HCT116 (cell line): ENCODE measurements around the gene SHROOM1. TPM values are rescaled to one million over a fixed set of nuclear protein-coding genes. Genes with fewer than 3 reads are reported as not detected.

Experiments used
- ATAC-seq: fragments of 200-7000 bp; cut with Tn5 transposase; 2 replicates; pipeline ENCODE4 v1.9.1; 2020; ENCODE audit warnings: mild to moderate bottlenecking, moderate library complexity
- BruUV-seq: library from RNA; stranded (reverse); fragments of 400-500 nt; replicated peaks from 2 replicates; lab custom pipeline; 2021; lab: Mats Ljungman, UMichigan
- CTCF ChIA-PET: fragments of 300-600 bp; sonication (Branson Sonifier 250); formaldehyde crosslinking; loops from one replicate; lab custom pipeline; 2021; ENCODE audit warnings: antibody characterized with exemption; lab: Charles Lee
- POLR2A ChIA-PET: fragments of 300-600, 350-600 bp; sonication (Branson Sonifier 250); formaldehyde crosslinking; loops from one replicate; lab custom pipeline; 2021; ENCODE audit warnings: antibody characterized with exemption; lab: Charles Lee
- RAD21 ChIA-PET, 2 experiments: fragments of 300-600 bp; sonication (Branson Sonifier 250); formaldehyde crosslinking; loops; one replicate each; lab custom pipeline; 2023; ENCODE audit warnings: low total read pairs in 2 of 2; ENCODE audit not compliant: uncharacterized antibody in 2 of 2, unreplicated experiment in 2 of 2, low non-redundant PET in 1 of 2; lab: Charles Lee
- DNase-seq: peaks from one replicate; pipeline ENCODE4 v3.0.0-alpha.2; 2010; ENCODE audit warnings: low read depth, low spot score
- H2AFZ ChIP-seq: fragments of 200-600 bp; shearing (Covaris generic), sonication (generic); 2 replicates; pipeline ENCODE4 v1.6.1; 2017; ENCODE audit warnings: low read depth, mixed run types, mixed read lengths, antibody characterized with exemption, low read length; ENCODE audit not compliant: poor library complexity, severe bottlenecking
- H3K27ac ChIP-seq: 2 replicates; pipeline ENCODE4 v1.5.1; 2012; ENCODE audit warnings: low read depth, low read length
- H3K27me3 ChIP-seq: fragments of 200-600 bp; sonication (generic); 2 replicates; pipeline ENCODE4 v1.6.1; 2016; ENCODE audit warnings: mixed run types, low read length, mixed read lengths; ENCODE audit not compliant: insufficient read depth
- H3K36me3 ChIP-seq, 2 experiments: fragments of 200-500 bp in 1 of 2; fragments of 200-600 bp in 1 of 2; sonication (Bioruptor generic) in 1 of 2; sonication (generic) in 1 of 2; 2 replicates each; pipeline versions ENCODE4 v1.5.1 to v1.6.1; 2014 to 2016; ENCODE audit warnings: low read length in 2 of 2, inconsistent platforms in 1 of 2, mixed read lengths in 1 of 2, mixed run types in 1 of 2; ENCODE audit not compliant: insufficient read depth in 2 of 2, control insufficient read depth in 1 of 2
- H3K4me1 ChIP-seq, 2 experiments: fragments of 200-600 bp in 1 of 2; sonication (generic) in 1 of 2; 2 replicates each; pipeline versions ENCODE4 v1.5.1 to v1.6.1; 2012 to 2017; ENCODE audit warnings: low read length in 2 of 2, inconsistent platforms in 1 of 2, mild to moderate bottlenecking in 1 of 2, mixed read lengths in 1 of 2, mixed run types in 1 of 2, moderate library complexity in 1 of 2; ENCODE audit not compliant: insufficient read depth in 2 of 2, control insufficient read depth in 1 of 2
- H3K4me2 ChIP-seq: fragments of 200-600 bp; sonication (generic); 2 replicates; pipeline ENCODE4 v1.6.1; 2017; ENCODE audit warnings: mixed run types, low read length, mixed read lengths
- H3K4me3 ChIP-seq, 2 experiments: fragments of 200-600 bp in 1 of 2; sonication (generic) in 1 of 2; replicated peaks in 1 of 2; 2 replicates each; pipeline ENCODE4 v1.5.1; 2011 to 2016; ENCODE audit warnings: low read length in 2 of 2, control low read depth in 1 of 2, low read depth in 1 of 2, mild to moderate bottlenecking in 1 of 2, mixed read lengths in 1 of 2, mixed run types in 1 of 2
- H3K79me2 ChIP-seq: fragments of 200-600 bp; sonication (generic); 2 replicates; pipeline ENCODE4 v1.6.1; 2017; ENCODE audit warnings: mild to moderate bottlenecking, mixed run types, low read length, moderate library complexity, mixed read lengths; ENCODE audit not compliant: insufficient read depth
- H3K9ac ChIP-seq: fragments of 200-600 bp; sonication (generic); 2 replicates; pipeline ENCODE4 v1.6.1; 2016; ENCODE audit warnings: low read length, mixed read lengths
- H3K9me2 ChIP-seq: fragments of 200-600 bp; sonication (generic), shearing (Covaris generic); 2 replicates; pipeline ENCODE4 v1.6.1; 2017; ENCODE audit warnings: mixed run types, mild to moderate bottlenecking, moderate library complexity; ENCODE audit not compliant: insufficient read depth
- H3K9me3 ChIP-seq, 2 experiments: fragments of 200-500 bp in 1 of 2; fragments of 200-600 bp in 1 of 2; sonication (Bioruptor generic) in 1 of 2; sonication (generic) in 1 of 2; 2 replicates each; pipeline ENCODE4 v1.6.1; 2014 to 2017; ENCODE audit warnings: low read length in 2 of 2, mixed read lengths in 2 of 2, inconsistent platforms in 1 of 2, low read depth in 1 of 2, mild to moderate bottlenecking in 1 of 2, mixed run types in 1 of 2, moderate library complexity in 1 of 2; ENCODE audit not compliant: control insufficient read depth in 1 of 2, insufficient read depth in 1 of 2
- H4K20me1 ChIP-seq: fragments of 200-600 bp; sonication (generic), shearing (Covaris generic); 2 replicates; pipeline ENCODE4 v1.6.1; 2017; ENCODE audit warnings: mixed run types, mild to moderate bottlenecking, moderate library complexity; ENCODE audit not compliant: insufficient read depth
- CBX3 ChIP-seq: IDR thresholded peaks from 2 replicates; pipeline ENCODE4 v1.6.1; 2012; ENCODE audit warnings: low read depth
- CEBPB ChIP-seq: IDR thresholded peaks from 2 replicates; pipeline ENCODE4 v1.6.1; 2012; ENCODE audit warnings: low read depth
- EZH2phosphoT487 ChIP-seq: fragments of 200-600 bp; IDR thresholded peaks from 2 replicates; pipeline ENCODE4 v1.6.1; 2018; ENCODE audit warnings: antibody characterized with exemption, borderline replicate concordance
- POLR2A ChIP-seq: IDR thresholded peaks from 2 replicates; pipeline ENCODE4 v1.7.0; 2011; ENCODE audit warnings: borderline replicate concordance; ENCODE audit not compliant: insufficient read depth, insufficient read length; ENCODE audit errors: extremely low read depth
- POLR2AphosphoS5 ChIP-seq: IDR thresholded peaks from 2 replicates; pipeline ENCODE4 v1.6.1; 2011; ENCODE audit warnings: mild to moderate bottlenecking, low read depth, low read length, moderate library complexity
- RAD21 ChIP-seq: IDR thresholded peaks from 2 replicates; pipeline ENCODE4 v1.6.1; 2012; ENCODE audit warnings: low read depth, mild to moderate bottlenecking
- SIN3A ChIP-seq: IDR thresholded peaks from 2 replicates; pipeline ENCODE4 v1.6.1; 2012; ENCODE audit warnings: low read depth
- ZFX ChIP-seq: fragments of 450-650 bp; IDR thresholded peaks from 2 replicates; pipeline ENCODE4 v1.6.1; 2017
- ZNF274 ChIP-seq: fragments of 200-500 bp; sonication (Bioruptor generic); IDR thresholded peaks from 2 replicates; pipeline ENCODE4 v1.6.1; 2014; ENCODE audit warnings: mild to moderate bottlenecking, low read depth, low read length, inconsistent platforms
- intact Hi-C: fragments of 100-400 bp; cut with micrococcal nuclease; formaldehyde crosslinking; loops from 2 replicates; pipeline ENCODE4 v1.10.0; 2022
- total RNA-seq: library from RNA; stranded (reverse); gene quantifications from one replicate; pipeline ENCODE4 v1.2.1, GENCODE V29; 2021; ENCODE audit not compliant: unreplicated experiment
- TF ChIP-seq, protein P1 (sequence below): IDR thresholded peaks from 2 replicates; pipeline ENCODE4 v1.6.1; 2012; ENCODE audit warnings: low read depth
- TF ChIP-seq, protein P2 (sequence below): IDR thresholded peaks from 2 replicates; pipeline ENCODE4 v1.6.1; 2011; ENCODE audit warnings: mild to moderate bottlenecking, low read length, moderate library complexity; ENCODE audit not compliant: insufficient replicate concordance; ENCODE audit errors: extremely low read depth

Gene SHROOM1
- total RNA-seq, 1 experiment from 2014 or later, result 9.5 TPM

DNA sequence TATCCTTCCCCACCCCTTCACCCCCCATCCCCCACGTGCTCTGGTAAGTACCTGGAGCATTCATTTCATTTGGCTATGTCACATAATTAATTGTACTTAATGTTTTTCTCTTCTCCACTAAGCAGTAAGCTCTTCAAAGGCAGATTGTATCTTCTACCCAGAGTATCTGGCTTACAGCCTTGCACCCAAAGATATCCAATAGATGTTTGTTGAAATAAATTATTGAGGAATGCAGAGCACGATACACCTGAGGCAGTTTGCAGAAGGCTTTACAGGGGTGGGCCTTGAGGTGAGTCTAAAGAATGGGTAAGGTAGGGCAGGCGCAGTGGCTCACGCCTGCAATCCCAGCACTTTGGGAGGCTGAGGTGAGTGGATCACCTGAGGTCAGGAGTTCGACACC lies 19.8 kb downstream of the SHROOM1 start:
- no peaks in the 10 kb centered on the region for H3K27me3 ChIP-seq
- ChIA-PET RAD21 (no interaction called here), CTCF (interaction anchor here (5.8 kb wide), 1 partner anchor 10 kb away, joined by 69 read pairs; no protein-coding TSS in a partner anchor), POLR2A (no interaction called here)
- no peak overlapping the region for H3K27ac ChIP-seq
- no peaks in the 10 kb centered on the region for H3K9me3 ChIP-seq
- no peak overlapping the region for H3K4me2 ChIP-seq
- H3K4me1 ChIP-seq, result peaks cover 8 to 18% of the 10 kb centered on the region in 2 experiments
- no peaks in the 10 kb centered on the region for H3K9me2 ChIP-seq
- no peak overlapping the region for H3K9ac ChIP-seq
- BruUV-seq, result no TSS peak
- ATAC-seq (no peak), DNase-seq (no peak)
- TF ChIP-seq, protein P1, sequence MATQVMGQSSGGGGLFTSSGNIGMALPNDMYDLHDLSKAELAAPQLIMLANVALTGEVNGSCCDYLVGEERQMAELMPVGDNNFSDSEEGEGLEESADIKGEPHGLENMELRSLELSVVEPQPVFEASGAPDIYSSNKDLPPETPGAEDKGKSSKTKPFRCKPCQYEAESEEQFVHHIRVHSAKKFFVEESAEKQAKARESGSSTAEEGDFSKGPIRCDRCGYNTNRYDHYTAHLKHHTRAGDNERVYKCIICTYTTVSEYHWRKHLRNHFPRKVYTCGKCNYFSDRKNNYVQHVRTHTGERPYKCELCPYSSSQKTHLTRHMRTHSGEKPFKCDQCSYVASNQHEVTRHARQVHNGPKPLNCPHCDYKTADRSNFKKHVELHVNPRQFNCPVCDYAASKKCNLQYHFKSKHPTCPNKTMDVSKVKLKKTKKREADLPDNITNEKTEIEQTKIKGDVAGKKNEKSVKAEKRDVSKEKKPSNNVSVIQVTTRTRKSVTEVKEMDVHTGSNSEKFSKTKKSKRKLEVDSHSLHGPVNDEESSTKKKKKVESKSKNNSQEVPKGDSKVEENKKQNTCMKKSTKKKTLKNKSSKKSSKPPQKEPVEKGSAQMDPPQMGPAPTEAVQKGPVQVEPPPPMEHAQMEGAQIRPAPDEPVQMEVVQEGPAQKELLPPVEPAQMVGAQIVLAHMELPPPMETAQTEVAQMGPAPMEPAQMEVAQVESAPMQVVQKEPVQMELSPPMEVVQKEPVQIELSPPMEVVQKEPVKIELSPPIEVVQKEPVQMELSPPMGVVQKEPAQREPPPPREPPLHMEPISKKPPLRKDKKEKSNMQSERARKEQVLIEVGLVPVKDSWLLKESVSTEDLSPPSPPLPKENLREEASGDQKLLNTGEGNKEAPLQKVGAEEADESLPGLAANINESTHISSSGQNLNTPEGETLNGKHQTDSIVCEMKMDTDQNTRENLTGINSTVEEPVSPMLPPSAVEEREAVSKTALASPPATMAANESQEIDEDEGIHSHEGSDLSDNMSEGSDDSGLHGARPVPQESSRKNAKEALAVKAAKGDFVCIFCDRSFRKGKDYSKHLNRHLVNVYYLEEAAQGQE, result no peak
- TF ChIP-seq SIN3A (no peak), RAD21 (no peak), POLR2AphosphoS5 (no peak)
- intact Hi-C loops, result no loop called here
- H3K79me2 ChIP-seq, result no peaks in the 10 kb centered on the region
- H3K4me3 ChIP-seq, result no peak overlapping the region
- no peaks in the 10 kb centered on the region for H3K36me3 ChIP-seq
- no peak overlapping the region for H2AFZ ChIP-seq
- no peaks in the 10 kb centered on the region for H4K20me1 ChIP-seq

DNA sequence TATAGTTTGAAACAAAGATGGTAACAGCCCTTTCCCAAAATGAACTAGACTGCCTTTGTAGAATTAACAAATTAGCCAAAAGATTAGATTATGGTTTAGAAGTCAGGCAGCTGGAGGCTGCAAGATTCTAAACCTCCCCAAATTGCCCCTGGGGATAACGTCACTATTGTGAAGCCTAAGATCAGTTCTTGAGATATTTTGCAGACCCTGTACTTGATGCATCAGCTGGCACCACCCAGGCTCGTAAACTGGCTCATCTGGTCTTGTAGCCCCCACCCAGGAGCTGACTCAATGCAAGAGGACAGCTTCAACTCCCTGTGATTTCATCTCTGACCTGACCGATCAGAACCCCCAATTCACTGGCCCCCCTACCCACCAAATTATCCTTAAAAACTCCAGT lies 21.6 kb downstream of the SHROOM1 start:
- no peaks in the 10 kb centered on the region for H4K20me1 ChIP-seq
- DNase-seq (no peak), ATAC-seq (no peak)
- H3K4me3 ChIP-seq, result no peak overlapping the region
- peaks cover 8 to 18% of the 10 kb centered on the region in 2 experiments for H3K4me1 ChIP-seq
- POLR2A ChIA-PET, result no interaction called here
- no peaks in the 10 kb centered on the region for H3K9me2 ChIP-seq
- H3K27ac ChIP-seq, result no peak overlapping the region
- H3K79me2 ChIP-seq, result no peaks in the 10 kb centered on the region
- RAD21 ChIA-PET, result no interaction called here
- no peak overlapping the region for H2AFZ ChIP-seq
- intact Hi-C loops, result no loop called here
- no peak overlapping the region for H3K9ac ChIP-seq
- no TSS peak for BruUV-seq
- no peaks in the 10 kb centered on the region for H3K27me3 ChIP-seq
- no peaks in the 10 kb centered on the region for H3K9me3 ChIP-seq
- no peaks in the 10 kb centered on the region for H3K36me3 ChIP-seq
- CTCF ChIA-PET, result interaction anchor here (5.8 kb wide), 1 partner anchor 11 kb away, joined by 69 read pairs; no protein-coding TSS in a partner anchor
- no peak overlapping the region for H3K4me2 ChIP-seq
- TF ChIP-seq RAD21, result no peak
- TF ChIP-seq POLR2A, result no peak
- no peak for TF ChIP-seq CEBPB
- no peak for TF ChIP-seq CBX3
- TF ChIP-seq SIN3A, result no peak
- no peak for TF ChIP-seq ZNF274
- TF ChIP-seq, protein P2, sequence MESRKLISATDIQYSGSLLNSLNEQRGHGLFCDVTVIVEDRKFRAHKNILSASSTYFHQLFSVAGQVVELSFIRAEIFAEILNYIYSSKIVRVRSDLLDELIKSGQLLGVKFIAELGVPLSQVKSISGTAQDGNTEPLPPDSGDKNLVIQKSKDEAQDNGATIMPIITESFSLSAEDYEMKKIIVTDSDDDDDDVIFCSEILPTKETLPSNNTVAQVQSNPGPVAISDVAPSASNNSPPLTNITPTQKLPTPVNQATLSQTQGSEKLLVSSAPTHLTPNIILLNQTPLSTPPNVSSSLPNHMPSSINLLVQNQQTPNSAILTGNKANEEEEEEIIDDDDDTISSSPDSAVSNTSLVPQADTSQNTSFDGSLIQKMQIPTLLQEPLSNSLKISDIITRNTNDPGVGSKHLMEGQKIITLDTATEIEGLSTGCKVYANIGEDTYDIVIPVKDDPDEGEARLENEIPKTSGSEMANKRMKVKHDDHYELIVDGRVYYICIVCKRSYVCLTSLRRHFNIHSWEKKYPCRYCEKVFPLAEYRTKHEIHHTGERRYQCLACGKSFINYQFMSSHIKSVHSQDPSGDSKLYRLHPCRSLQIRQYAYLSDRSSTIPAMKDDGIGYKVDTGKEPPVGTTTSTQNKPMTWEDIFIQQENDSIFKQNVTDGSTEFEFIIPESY, result no peak
- no peak for TF ChIP-seq EZH2phosphoT487
- TF ChIP-seq, protein P1, result no peak
- TF ChIP-seq ZFX, result no peak
